GM12891 (cell line): ENCODE measurements around the gene KLHL36.

Experiments used
- DNase-seq: peaks from one replicate; pipeline ENCODE4 v3.0.0; 2011; ENCODE audit warnings: low spot score; ENCODE audit not compliant: insufficient read length
- FAIRE-seq: peaks from 2 replicates; lab custom pipeline; 2011; peaks lifted over from hg19 to GRCh38; lab: Jason Lieb, UNC
- PAX5 ChIP-seq: IDR thresholded peaks from 2 replicates; pipeline ENCODE4 v1.6.1; 2011; ENCODE audit warnings: low read length, moderate library complexity, mild to moderate bottlenecking; ENCODE audit not compliant: insufficient read depth, severe bottlenecking
- POLR2A ChIP-seq: IDR thresholded peaks from 2 replicates; pipeline ENCODE4 v1.6.1; 2011; ENCODE audit warnings: low read depth, low read length, control low read depth
- POLR2AphosphoS5 ChIP-seq: IDR thresholded peaks from 2 replicates; pipeline ENCODE4 v1.6.1; 2011; ENCODE audit warnings: low read depth, low read length, control low read depth
- POU2F2 ChIP-seq: IDR thresholded peaks from 2 replicates; pipeline ENCODE4 v1.6.1; 2011; ENCODE audit warnings: low read depth, mild to moderate bottlenecking, control low read depth, low read length, moderate library complexity
- SPI1 ChIP-seq: IDR thresholded peaks from 2 replicates; pipeline ENCODE4 v1.6.1; 2011; ENCODE audit warnings: low read depth, low read length, control low read depth
- TAF1 ChIP-seq: IDR thresholded peaks from 2 replicates; pipeline ENCODE4 v1.6.1; 2011; ENCODE audit warnings: low read depth, low read length, control low read depth

The KLHL36 gene

GRCh38 chr16:84657229-84657837, 9.0 kb downstream of the KLHL36 start:
- FAIRE-seq (no peak), DNase-seq (no peak)
- no peak for TF ChIP-seq PAX5
- no peak for TF ChIP-seq POU2F2
- TF ChIP-seq TAF1 = no peak
- no peak for TF ChIP-seq POLR2A
- TF ChIP-seq POLR2AphosphoS5 = no peak
- no peak for TF ChIP-seq SPI1

- TF ChIP-seq POLR2AphosphoS5 (no peak), SPI1 (no peak), POU2F2 (no peak), TAF1 (no peak), PAX5 (no peak), POLR2A (no peak)
- FAIRE-seq (no peak), DNase-seq (no peak)
Measured at GRCh38 chr16:84658690-84659089, 10.4 kb downstream of the KLHL36 start.

DNA sequence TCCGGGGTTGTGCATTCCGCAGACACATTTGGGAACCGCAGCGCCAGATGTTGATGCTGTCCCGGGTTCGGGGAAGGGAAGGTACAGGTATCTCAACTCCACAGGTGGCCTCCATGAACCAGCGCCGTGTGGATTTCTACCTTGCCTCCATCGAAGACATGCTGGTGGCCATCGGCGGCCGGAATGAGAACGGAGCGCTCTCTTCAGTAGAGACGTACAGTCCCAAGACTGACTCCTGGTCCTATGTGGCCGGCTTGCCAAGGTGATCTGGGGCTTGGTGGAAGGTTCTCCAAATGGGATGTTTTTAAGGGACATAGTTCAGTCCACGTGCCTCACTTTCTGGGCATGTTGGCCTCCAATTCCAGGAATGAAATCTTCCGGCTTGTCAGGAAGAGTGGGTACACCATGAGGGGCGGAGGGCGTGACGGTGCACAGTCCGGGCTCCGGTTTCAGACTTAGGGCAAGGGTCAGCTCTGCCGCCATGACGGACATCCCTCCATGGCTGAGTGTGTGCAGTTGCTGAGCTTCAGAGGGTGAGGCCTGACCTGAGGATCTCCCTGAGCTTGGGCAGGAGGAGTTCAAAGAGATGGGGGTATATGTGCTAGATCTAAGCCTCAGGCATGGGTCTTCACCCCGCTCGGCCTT, 11.5 kb downstream of the KLHL36 start:
- TF ChIP-seq POU2F2 (no peak), TAF1 (no peak), SPI1 (no peak), PAX5 (no peak), POLR2AphosphoS5 (no peak), POLR2A (no peak)
- FAIRE-seq (no peak), DNase-seq (no peak)

- no peak for DNase-seq
- TF ChIP-seq POU2F2 (no peak), PAX5 (no peak), POLR2A (no peak), TAF1 (no peak), POLR2AphosphoS5 (no peak), SPI1 (no peak)
- no peak for FAIRE-seq
Measured at GRCh38 chr16:84660973-84661372, 12.7 kb downstream of the KLHL36 start.

GRCh38 chr16:84661418-84662060, 13.2 kb downstream of the KLHL36 start:
- TF ChIP-seq POLR2A (no peak), SPI1 (no peak), TAF1 (no peak), POLR2AphosphoS5 (no peak), POU2F2 (no peak), PAX5 (no peak)
- DNase-seq (no peak), FAIRE-seq (no peak)

DNA sequence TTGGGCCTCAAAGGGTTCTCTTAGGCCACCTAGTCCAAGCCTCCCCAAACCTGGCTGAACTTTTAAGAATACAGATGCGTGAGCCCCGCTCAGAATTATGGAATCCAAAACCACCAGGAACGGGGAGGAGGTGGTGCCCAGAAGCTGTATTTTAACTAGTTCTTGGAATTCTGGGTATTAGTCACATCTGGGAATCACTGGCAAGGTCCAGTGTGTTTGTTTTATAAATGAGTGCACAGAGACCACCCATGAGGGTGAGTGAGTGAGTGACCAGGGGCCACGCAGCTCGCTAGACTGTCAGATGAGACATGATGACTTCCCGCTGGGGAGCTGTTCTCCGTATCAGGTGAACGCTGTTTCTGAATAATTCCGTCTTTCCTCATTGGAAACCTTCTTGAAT, 14.2 kb downstream of the KLHL36 start:
- TF ChIP-seq POLR2A (no peak), TAF1 (no peak), SPI1 (no peak), POU2F2 (no peak), PAX5 (no peak), POLR2AphosphoS5 (no peak)
- no peak for DNase-seq
- no peak for FAIRE-seq

DNA sequence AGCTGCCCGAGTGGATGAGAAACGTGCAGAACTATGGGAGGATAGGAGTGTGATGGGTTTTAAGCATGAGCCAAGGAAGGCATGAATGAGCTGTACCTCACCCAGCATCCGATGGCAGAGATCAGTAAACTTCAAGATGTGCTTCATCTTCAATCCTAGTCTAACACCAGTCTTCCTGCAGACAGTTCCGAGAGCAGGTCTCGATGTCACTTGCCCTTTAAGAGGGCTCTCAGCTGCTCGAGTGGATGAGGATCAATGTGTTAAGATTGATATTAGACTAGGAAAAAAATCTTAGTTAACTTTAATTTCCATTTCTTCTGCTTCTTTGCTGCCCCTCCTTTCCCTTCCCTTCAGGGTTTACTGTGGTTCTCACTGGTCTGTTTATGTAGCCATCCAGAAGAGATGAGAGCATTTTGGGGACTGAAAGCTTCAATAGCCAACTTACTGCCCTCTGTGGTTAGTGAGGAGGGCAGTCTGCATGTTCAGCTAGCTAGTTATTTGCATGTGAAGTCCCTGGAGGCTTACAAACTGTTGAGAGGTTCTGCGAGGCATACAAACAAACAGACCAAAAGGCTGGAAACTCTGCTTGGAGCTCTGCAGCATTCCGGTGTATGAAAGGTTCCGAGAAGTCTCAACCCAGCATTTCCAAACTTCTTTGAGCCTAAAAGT, 15.3 kb downstream of the KLHL36 start:
- peak; percentile 71 for FAIRE-seq
- TF ChIP-seq POLR2A (0 out of 2 replicates have a peak, but pooled peaks have one; percentile 5), TAF1 (no peak), PAX5 (no peak), POU2F2 (peak; percentile 83), POLR2AphosphoS5 (no peak), SPI1 (no peak)
- DNase-seq = no peak

- no peak for TF ChIP-seq POLR2AphosphoS5
- TF ChIP-seq TAF1 = no peak
- TF ChIP-seq POU2F2 = no peak
- no peak for TF ChIP-seq POLR2A
- TF ChIP-seq PAX5 = no peak
- no peak for TF ChIP-seq SPI1
- FAIRE-seq (no peak), DNase-seq (no peak)
Measured at GRCh38 chr16:84665359-84665758, 17.0 kb downstream of the KLHL36 start.

DNA sequence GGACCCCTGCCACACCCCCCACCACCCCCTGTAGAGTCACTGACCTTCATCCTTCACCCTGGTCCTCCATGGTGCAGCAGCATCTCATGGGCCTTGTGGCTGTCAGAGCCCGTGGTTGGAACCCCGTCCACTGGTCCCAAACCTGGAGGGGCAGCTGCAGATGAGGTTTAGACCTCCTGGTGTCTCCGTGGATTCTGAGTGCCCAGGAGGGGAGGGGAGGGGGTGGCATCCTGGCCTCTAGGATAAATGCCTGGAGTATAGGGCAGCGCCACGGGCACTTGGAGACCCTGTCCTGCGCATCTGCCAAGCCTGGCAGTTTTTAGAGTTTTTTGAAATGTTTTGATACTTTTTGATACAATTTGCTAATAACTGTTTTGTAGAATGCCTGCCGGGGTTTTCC, 17.5 kb downstream of the KLHL36 start:
- TF ChIP-seq POU2F2 = no peak
- TF ChIP-seq POLR2A = no peak
- TF ChIP-seq SPI1 = no peak
- no peak for TF ChIP-seq POLR2AphosphoS5
- TF ChIP-seq TAF1 = no peak
- FAIRE-seq = no peak

More for the DNA sequence above, 17.5 kb downstream of the KLHL36 start:
- no peak for DNase-seq
